GM10266 (cell line): ENCODE data around the gene ZBTB46.

Source experiments
- DNase-seq: peaks from one replicate; pipeline ENCODE4 v3.0.0; 2012; ENCODE audit errors: extremely low spot score
- TF ChIP-seq, protein P1 (sequence below): IDR thresholded peaks from 2 replicates; pipeline ENCODE4 v1.5.1; 2012; ENCODE audit warnings: mild to moderate bottlenecking, low read depth; ENCODE audit not compliant: control insufficient read depth, insufficient read depth; ENCODE audit errors: missing control alignments

The ZBTB46 gene

DNA sequence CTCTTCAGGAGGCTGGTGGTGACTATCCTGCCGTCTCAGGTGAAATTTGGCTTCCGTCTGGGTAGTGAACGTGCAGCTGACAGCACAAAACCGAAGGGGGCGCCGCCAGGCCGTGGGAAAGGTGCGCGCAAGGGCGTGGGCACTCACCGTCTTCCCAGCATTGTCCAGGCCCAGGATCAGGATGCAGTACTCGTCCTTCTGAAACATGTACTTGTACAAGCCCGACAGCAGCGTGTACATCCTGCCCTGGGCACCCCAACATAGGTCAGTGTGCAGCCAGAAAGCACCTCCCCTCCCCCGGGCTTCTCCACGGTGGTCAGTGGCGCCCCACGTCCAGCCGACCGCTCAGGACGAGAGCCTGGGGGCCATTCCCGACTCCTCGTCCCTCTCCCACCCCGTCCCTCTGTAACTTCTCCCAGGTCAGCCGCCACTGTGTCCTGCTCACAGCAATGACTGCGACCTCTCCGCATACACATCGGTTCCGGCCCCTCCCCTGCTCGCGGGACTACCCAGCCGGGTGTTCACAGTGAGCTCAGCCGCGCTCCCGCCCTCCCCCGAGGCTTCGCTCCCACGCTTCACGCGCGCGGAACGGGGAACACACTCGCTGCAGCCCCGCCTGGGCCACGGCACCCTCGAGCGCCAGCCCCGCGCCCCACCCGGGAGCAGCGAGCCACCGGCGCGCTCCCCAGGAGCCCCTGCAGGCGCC lies 124.1 kb downstream of the ZBTB46 start:
- DNase-seq: peak; percentile 79

DNA sequence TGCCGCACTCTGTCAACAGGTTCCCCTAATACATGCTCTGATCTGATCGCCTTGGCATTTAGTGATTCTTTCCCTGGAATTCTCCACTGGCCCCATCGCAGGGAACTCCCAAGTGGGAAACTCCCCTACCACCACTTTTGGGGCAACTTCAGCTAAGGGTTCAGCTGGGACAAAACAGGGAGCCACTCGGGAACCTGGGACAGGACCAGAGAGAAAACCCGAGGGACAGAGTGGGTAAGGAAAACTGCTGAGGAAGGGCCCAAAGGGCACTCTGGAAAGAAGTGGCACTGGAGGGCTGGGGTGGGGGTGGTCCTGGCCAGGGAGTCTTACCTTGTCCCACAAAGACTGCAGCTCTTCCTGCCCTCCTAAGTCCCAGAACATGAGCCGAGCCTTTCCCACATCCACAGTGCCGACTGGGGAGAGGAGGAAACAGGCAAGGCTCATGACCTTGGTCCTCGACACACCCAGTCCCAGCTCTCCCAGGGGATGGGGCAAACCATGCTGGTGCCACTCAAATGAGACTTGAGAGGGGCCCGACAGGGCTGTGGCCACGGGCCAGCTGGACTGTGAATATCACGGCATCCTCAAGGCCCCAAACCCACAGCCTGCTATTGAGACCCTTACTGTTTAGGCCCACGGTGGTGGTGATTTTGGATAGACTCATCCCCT lies 124.9 kb downstream of the ZBTB46 start:
- TF ChIP-seq, protein P1, sequence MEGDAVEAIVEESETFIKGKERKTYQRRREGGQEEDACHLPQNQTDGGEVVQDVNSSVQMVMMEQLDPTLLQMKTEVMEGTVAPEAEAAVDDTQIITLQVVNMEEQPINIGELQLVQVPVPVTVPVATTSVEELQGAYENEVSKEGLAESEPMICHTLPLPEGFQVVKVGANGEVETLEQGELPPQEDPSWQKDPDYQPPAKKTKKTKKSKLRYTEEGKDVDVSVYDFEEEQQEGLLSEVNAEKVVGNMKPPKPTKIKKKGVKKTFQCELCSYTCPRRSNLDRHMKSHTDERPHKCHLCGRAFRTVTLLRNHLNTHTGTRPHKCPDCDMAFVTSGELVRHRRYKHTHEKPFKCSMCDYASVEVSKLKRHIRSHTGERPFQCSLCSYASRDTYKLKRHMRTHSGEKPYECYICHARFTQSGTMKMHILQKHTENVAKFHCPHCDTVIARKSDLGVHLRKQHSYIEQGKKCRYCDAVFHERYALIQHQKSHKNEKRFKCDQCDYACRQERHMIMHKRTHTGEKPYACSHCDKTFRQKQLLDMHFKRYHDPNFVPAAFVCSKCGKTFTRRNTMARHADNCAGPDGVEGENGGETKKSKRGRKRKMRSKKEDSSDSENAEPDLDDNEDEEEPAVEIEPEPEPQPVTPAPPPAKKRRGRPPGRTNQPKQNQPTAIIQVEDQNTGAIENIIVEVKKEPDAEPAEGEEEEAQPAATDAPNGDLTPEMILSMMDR: no peak
- no peak for DNase-seq

More for the DNA sequence above, 124.1 kb downstream of the ZBTB46 start:
- TF ChIP-seq, protein P1: peak; percentile 80

DNA sequence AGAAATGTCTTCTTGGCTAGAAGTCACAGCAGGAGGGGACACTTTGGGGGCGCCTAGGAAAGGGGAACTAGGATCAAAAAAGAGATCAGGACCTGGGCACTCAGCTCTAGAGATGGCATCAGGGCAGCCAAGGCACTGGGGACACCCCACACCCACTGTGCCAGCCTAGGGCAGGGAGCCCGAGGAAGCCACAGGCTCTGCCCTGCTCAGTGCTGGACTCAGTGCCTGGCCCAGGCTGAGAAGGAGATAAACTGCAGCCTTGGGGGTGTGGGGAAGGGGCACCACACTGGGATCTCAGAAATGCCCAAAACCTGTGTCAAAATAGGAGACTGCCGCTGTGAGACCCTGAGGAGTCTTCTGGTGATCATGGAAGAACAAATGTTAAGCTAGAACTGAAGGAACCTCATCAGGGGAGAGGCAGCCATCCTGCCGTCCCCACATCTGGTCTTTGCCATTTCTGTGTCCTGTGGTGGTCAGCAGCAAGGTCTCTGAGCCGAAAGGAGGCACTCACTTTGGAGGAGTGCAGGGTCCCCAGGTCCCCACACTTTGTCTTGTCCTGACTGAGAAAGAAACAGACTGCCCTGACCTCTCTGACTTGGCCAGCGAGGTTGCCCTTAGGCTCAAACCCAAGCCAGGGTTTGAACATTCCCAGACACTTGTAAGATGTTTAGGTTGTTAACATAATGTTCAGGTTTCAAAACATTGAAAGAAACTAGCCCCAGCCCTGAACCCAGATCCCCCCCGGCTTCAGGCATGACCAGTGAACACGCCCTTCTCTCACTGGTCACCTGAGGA lies 125.6 kb downstream of the ZBTB46 start:
- TF ChIP-seq, protein P1: no peak
- no peak for DNase-seq

DNA sequence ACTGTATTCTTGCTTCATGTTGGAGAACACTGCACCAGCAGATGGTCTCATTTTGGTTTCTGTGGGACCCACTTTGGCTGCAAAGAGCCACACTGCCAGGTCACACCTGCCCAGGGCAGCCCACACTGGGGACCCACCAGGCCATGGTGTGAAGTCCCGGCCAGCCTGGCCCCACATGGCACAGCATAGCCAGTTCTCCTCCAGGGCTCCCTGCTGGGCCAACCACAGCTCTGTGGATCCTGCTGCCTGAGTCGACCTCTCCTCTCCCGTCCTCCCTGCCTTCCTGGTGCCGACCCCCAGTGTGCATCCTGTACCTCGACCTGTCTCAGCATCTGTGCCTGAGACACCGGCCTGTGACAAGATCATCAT lies 126.3 kb downstream of the ZBTB46 start:
- TF ChIP-seq, protein P1: no peak
- no peak for DNase-seq

DNA sequence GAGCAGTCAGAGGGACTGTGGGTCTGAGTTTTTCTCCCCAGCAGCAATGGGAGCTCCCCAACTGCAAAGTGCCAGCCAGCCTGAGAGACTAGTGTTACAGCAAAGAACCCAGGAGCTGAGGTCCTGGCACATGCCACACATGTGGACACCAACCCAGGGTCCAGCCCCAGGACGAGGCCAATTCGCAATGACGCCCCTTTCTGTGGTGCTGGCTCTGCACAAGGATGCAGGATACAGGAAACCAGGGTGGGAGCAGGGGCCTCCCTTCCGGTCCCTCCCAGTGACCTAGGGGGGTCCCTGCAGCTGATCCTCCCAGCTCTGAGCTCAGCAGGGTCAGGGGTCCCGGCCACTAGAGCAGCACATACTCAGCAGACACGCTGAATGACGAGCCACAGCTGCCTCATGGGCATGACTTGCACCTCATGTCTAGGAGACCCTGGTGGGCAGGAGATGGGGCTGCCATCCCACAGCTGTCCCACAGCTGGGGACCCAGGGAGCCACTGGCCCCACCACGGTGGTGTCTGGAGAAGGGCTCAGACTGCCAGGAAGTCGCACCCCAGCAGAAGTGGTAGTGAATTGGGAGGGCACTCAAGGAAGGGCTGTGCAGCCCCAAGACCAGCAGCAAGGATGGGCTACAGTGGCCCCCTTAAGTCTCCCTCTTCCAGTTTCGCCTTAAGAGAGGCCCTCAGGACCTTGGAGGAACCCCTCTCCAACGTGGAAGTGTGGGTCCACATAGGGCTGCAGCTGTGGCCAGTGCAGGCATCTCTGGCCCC lies 126.9 kb downstream of the ZBTB46 start:
- TF ChIP-seq, protein P1: no peak
- no peak for DNase-seq

DNA sequence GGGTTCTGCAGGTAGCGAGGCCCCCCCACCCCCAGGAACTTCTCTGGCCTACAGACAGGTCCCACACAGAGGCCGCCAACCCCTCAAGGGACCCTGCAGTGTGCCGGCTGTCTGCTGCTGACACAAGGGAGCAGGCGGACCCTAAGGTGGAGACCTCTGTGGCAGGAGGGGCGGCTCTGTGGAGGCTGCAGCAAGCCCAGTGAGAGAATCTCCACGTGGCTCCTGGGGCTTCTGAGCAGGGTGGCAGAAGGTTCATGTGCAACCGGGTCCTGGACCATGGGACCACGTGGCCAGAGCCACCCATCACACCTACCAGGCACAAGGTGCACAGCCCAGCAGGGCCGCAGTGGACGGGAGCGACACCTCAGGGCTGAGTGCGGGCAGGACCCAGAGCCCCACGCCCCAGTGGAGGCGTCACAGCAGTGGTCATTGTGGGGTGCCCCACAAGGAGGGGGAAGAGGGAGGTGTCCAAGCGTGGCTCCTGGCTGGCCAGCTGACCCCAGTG lies 127.5 kb downstream of the ZBTB46 start:
- TF ChIP-seq, protein P1: no peak
- no peak for DNase-seq
